NCI-H1930 (cell line): ENCODE data around the gene TLN1.

Experiments
- DNase-seq, 2 experiments: peaks; one replicate each; lab custom pipeline; 2025; lab: John Stamatoyannopoulos, UW

Gene TLN1

DNA sequence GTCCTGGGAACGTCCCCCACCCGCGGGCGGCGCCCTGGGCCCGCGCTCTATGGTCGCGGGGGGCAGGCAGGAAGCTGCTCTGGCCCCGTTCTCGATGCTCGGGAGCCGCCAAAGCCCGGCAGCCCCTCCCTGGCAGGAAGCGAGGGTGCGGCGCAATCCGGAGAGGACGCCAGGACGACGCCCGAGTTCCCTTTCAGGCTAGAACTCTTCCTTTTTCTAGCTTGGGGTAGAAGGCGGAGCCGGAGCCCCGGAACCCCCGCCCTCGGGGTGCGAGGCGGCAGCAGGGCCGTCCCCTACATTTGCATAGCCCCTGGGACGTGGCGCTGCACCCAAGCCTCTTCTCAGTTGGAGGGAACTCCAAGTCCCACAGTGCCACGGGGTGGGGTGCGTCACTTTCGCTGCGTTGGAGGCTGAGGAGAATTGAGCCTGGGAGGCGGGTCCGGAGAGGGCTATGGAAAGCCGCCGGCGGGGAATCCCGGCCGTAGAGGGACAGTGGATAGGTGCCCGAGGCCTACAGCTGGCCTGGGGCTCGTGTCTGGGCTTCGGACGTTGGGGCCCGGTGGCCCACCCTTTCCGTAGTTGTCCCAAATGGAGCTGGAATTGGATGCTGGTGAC, at the start of gene TLN1, which contains the start of gene CREB3:
TLN1 (minus strand) TSS at position 11 of the 615 bp plus-strand sequence. CDS start 6,501 bp downstream, outside the sequence.
CREB3 (plus strand) TSS at position 482 of the 615 bp plus-strand sequence; CDS start at position 589, 107 bp downstream.
- peak; percentile 100 for DNase-seq

DNA sequence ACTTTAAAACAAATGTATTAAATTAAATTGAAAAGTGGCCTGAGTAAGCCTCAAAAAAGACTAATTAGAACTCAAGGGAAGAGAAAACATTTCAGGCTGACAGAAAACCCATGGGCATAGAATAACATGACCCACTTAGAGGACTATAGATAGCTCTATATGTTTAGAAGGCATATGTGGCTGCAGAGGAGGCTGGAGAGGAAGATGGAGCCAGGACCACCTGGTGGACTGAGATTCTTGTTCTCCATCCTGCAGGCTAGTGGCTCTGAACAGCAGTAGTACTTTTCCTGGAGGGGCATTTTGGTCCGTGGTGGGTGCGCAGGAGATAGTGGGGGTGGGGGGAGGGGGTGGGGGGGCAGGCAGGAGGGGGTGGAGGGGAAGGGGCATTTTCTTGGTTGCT, 49.1 kb upstream of the TLN1 start:
- no peak for DNase-seq

DNA sequence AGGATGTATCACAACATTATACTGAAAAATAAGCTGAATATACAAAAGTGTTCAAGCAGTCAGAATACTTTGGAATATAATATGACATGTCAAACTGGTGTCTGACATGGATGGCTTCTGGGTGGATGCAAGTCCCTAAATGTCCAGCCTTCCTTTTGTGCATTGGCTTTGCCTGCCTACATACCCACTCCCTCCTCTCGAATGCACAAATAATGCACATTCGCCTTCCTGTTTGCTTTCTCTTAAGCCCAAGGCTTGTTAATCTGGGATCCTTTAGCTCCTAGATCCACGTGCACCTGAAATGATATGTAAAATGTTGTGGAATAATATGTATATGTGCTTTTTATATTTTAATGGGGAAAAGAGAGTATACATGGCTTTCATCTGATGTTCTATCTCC, 46.5 kb upstream of the TLN1 start:
- DNase-seq: no peak

GRCh38 chr9:35776018-35776417, 44.0 kb upstream of the TLN1 start:
- DNase-seq: peak; percentile 27 to 46

GRCh38 chr9:35774907-35775635, 43.1 kb upstream of the TLN1 start:
- DNase-seq: peak in 1 of 2 experiments; percentile 31

DNA sequence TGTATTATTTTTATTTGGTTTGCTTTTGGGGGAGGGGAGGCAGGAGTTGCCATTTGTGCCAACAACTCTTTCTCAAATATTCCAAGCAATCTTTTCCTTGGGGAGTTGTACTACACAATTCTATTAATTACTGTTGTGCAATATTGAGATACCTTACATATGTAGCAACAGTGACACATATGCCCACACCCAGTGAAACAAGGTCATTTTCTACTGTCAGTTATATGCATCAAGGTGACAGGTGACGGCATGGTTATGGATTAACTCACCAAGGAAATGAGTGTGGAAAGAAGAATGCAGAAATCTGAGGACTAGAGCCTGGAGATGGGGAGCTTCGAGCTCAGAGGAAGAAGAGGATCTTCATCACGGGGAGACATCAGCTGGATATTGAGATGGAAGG, 39.9 kb upstream of the TLN1 start:
- peak in 1 of 2 experiments; percentile 24 for DNase-seq

DNA sequence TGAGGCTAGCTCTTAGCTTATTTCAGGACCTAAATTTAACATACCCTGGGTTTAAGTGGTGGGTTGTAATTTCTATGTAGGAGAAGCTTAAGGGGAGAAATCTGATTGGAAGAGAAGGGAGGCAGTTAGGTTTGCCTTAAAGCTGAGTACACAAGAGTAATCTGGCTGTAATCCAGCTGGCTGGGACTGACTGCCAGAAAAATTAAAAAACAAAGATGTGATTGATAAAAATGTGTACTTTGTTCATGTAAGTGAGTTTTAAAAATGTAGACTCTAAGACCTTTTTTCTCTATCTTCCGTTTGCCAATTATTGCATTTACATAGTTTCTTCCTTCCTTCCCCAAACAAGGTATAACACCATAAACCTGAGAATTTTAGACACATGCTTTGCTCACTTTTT, 39.5 kb upstream of the TLN1 start:
- DNase-seq: no peak

- no peak for DNase-seq
Observed at GRCh38 chr9:35771075-35771433, 39.1 kb upstream of the TLN1 start.

DNA sequence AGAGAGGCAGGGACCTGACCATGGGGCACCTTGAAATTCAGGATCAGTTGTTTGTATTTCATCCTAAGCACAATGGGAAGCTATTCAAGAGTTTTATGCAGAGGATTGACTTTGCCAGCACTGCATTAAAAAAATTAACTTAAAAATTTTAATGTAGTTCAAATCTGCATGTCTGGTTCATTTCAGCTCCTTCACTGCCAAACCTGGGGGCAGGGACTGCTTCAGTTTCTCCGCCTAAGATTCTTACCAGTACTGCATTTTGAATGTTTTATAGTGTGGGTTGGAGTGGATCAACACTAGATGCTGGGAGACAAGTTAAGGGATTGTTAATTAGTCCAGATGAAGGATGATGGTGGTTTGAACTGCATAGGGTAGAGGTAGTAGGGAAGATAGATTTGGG, 37.8 kb upstream of the TLN1 start:
- DNase-seq: no peak

DNA sequence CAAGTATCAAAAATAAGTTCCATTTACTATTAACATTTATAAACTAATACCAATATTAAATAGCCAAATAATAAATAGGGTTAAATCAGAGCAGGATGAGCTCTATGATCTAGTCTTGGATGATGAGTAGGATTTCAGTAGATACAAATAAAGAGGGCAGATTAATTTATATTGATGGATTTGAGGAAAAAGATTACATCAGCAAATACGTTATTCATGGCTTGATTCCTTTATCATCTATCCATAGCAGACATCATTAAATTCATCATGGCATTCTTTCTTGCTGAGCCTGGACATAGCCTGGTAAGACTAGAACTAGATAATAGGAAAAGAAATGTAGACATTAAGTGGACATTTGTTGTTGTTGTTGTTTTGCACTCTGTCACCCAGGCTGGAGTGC, 35.5 kb upstream of the TLN1 start:
- DNase-seq: no peak

DNA sequence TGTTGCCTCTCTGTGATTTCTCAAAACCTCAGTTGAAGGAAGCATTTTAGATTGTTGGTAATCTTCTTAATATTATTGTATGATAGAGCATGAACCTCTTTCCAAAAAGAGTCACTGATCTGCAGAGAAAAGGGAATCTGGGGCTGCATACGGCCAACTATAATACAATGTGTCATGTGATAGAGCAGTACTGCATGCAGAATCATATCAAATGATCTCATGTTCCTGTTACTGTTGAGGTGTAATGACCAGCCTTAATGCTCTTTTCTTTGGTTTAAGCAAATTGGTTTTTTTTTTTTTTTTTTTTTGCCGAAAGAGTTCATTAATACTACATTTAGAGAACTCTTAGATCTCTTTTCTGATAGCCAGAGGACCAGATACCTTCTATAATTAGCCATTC, 35.0 kb upstream of the TLN1 start:
- DNase-seq: no peak

DNA sequence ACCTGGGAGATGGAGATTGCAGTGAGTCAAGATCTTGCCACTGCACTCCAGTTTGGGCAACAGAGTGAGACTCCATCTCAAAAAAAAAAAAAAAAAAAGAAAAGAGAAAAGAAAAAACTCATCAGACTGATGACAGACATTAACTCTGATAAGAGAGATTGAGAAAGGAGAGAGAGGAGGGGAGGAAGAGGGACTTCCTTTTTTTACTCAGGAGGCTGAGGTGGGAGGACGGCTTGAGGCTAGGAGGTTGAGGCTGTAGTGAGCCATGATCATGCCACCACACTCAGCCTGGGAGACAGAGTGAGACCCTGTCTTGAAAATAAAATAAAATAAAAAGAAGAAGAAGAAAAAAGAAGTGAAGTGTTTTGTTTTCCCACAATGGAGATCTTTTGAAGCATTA, 31.8 kb upstream of the TLN1 start:
- DNase-seq: no peak

DNA sequence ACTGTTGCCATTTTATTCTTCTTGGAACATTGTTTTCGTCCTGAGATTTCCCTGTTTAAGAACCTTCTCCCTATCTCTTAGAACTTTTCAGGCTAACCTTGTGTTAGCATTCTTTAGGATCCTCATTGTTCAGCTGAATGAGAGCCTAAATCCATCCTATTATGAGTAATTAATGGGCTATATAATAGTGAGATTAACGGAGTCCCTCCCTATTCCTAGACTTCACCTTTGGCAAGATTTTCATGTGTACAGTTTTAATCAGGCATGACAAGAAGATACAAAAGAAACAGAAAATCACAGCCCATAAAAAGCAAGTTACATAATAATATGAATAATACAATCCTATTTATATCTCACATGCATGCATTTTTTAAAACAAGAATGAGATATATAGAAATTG, 31.2 kb upstream of the TLN1 start:
- no peak for DNase-seq

- DNase-seq: no peak
Observed at GRCh38 chr9:35760651-35761050, 28.7 kb upstream of the TLN1 start.

DNA sequence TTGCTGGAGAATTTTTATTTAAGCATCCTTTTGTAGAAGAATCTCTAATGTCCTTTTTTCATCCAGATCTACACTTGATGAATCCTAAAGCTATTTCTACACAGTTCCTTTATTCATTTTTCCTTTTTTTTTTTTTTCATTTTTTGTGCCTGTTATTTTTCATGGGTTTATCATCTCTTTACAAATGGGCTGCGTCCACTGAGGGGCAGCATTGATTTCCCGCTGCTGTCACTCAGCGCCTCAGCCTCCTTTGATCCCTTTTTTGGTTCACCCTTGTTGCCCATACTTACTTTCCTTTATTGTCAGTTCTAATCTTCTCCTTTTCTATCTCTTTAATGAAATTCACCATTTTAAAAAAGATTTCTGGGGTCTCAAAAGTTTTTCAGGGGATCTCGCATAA, 27.8 kb upstream of the TLN1 start:
- DNase-seq: no peak

DNA sequence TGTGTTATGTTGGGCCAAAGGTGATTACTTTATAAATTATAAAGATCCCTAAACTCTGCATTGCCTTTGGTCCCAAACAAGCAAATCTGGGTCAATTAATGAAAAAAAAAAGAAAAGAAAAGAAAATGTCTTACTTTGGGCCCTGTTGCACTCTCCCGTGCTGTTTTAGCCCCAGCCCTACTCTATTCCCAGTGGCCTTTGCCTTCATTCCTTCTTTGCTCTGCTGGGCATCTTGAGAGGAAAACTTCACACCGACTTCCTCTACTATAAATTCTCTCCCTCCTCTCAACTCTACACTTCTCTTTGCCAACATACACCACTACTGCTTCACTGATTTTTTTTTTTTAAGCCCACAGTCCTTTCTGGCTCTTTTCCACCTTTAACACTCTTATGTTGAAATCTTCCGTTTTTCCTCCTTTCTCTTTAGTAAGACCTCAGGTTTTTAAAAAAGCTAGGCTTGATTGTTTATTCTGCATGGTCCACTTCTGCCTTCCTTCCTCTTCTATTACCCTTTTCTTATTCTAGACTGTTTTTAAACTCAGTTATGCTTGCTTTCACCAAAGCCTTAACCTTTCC, 26.6 kb upstream of the TLN1 start:
- no peak for DNase-seq

DNA sequence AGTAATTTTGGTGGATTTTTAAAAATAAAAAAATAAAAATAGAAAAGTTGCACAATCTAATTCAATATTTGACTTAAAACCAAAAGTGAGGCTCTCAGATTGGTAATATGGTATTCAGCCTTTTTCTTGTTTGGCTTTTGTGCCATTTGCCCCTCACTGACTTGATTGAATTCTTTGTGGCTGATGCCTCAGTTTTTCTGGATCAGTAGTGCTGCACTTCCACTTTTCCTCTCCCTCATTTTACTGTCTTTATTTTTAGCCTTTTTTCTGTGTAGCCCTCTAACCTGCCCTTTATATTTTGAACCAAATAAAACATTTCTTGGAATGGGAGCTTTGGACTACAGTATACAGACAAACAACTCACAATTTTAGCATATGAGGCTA, 25.9 kb upstream of the TLN1 start:
- DNase-seq: no peak

DNA sequence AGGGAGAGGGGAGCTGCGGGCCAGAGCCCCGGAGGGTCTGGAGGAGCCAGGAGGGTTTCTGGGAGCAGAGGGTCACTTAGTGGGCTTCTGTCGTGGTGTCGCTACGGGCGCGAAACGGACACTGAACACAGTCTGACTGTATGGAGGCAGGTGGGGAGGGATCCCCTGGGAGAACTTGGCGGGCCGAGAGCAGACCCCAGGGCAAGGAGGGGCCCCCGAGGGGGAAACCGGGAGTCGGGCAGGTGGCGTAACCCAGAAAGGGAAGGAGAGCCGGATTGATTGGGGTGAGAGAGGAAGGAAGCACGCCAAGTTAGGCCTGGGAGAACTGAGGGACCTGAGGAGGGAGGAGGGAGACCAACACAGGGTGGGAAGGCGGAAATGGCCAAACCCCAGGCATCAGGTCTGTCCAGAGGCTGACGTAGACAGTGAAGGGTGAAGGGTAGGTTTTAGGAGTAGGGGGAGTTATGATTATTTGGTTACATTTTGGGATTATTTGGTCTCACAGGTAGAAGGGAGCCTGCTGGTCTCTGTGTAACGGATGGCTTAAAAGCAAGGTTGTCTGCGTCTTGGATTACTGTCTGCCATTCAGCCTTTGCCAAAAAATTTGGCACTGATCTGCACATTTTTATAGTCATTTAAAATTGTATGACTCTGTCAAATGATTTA, 25.4 kb upstream of the TLN1 start:
- peak; percentile 66 to 71 for DNase-seq

GRCh38 chr9:35756275-35757225, 24.6 kb upstream of the TLN1 start:
- DNase-seq: peak; percentile 70 to 74

DNA sequence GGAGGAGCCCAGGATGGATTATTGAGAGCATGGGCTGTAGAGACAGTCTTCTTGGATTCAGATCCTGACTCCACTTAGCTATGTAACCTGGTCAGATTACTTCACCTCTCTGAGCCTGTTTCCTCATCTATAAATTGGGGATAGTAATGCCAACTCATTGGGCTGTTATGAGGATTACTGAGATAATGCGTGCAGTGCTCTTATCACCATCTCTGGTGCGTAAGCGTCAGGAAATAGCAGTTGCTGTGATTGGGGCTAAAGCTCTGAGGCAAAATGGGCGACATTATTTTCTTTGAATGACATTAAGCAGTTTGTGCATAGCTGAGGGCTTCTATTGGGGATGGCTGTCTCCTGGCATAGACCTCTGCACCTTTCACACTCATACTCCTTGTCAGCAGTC, 23.1 kb upstream of the TLN1 start:
- no peak for DNase-seq

GRCh38 chr9:35754264-35754663, 22.3 kb upstream of the TLN1 start, which contains the start of gene MSMP:
MSMP (minus strand) TSS chr9:35754276; CDS start chr9:35754129, 147 bp downstream.
- no peak for DNase-seq

DNA sequence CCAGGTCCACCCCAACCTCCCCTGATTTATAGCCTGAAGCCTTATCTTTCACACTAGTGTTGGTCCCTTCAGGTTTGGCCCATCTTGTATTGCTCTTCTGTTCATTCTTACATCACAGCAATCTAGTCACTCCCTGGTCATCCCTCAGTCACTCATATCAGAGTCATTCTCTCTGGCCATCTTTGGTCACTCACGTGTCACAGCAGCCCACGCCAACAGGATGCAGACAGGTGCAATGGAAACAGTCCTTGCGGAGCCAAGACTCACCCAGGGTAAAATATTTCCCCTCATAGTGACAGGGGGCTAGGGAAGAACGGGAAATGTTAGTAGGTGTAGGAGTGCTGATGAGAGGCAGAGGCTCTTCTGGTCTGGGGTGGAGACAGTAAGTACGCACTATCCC, 21.5 kb upstream of the TLN1 start:
- no peak for DNase-seq
